Measurements from ENCODE around the gene CEP85. TPM values are rescaled to one million over a fixed set of nuclear protein-coding genes. Genes with fewer than 3 reads are reported as not detected.
A peak's percentile ranks its signal among the peaks of the same experiment; 100 is the strongest.

Gene CEP85
- total RNA-seq, 4 donors from 2014 or later: 8.6 to 73.8 (median 13.6) TPM

DNA sequence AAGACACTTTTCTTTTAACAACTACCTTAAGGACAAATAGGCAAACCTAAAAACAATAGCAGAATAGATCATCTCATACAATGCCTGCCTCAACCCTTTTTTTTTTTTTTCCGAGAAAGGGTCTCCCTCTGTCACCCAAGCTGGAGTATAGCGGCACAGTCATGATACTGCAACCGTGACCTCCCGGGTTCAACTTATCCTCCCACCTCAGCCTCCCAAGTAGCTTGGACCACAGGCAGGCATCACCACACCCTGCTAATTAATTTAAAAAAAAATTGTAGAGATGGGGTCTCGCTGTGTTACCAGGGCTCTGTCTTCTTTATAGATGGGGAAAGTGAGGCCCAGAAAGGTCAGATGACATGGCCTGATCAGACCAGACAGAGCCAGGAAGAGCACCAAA, 53.8 kb downstream of the CEP85 start:
- intact Hi-C loops (cut with DNase I; ENCODE audit: low total_unique reads) (no loop called here), in situ Hi-C loops (cut with MboI; ENCODE audit: low pct_ligation_motif_present in 1 of 4, low pct_unique_long_range_greater_than_20kb in 1 of 4, low sequenced_read_pairs in 3 of 4) (no loop called here)
- DNase-seq: no peak
- no peak for TF ChIP-seq POLR2A (IDR thresholded peaks at IDR 0.05)
- no peak for TF ChIP-seq POLR2AphosphoS5 (IDR thresholded peaks at IDR 0.05)
- no peak for TF ChIP-seq EP300 (IDR thresholded peaks at IDR 0.05; ENCODE audit: low read depth)
- TF ChIP-seq, protein P1, sequence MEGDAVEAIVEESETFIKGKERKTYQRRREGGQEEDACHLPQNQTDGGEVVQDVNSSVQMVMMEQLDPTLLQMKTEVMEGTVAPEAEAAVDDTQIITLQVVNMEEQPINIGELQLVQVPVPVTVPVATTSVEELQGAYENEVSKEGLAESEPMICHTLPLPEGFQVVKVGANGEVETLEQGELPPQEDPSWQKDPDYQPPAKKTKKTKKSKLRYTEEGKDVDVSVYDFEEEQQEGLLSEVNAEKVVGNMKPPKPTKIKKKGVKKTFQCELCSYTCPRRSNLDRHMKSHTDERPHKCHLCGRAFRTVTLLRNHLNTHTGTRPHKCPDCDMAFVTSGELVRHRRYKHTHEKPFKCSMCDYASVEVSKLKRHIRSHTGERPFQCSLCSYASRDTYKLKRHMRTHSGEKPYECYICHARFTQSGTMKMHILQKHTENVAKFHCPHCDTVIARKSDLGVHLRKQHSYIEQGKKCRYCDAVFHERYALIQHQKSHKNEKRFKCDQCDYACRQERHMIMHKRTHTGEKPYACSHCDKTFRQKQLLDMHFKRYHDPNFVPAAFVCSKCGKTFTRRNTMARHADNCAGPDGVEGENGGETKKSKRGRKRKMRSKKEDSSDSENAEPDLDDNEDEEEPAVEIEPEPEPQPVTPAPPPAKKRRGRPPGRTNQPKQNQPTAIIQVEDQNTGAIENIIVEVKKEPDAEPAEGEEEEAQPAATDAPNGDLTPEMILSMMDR (IDR thresholded peaks at IDR 0.05): no peak
- H3K9me3 ChIP-seq: no peaks in the 10 kb centered on the region
- WGBS, 2 donors (ENCODE audit: low coverage in 1 of 2): 80 to 89% methylated on average over 5 of the region's 5 CpGs
- H3K4me3 ChIP-seq: no peak overlapping the region
- peak overlapping the region; percentile 65 to 98 (median 86) for H3K27ac ChIP-seq
- H3K4me1 ChIP-seq: peaks cover 10 to 61% (median 33%) of the 10 kb centered on the region in 4 donors
- no peaks in the 10 kb centered on the region for H3K36me3 ChIP-seq
- no peaks in the 10 kb centered on the region for H3K27me3 ChIP-seq

DNA sequence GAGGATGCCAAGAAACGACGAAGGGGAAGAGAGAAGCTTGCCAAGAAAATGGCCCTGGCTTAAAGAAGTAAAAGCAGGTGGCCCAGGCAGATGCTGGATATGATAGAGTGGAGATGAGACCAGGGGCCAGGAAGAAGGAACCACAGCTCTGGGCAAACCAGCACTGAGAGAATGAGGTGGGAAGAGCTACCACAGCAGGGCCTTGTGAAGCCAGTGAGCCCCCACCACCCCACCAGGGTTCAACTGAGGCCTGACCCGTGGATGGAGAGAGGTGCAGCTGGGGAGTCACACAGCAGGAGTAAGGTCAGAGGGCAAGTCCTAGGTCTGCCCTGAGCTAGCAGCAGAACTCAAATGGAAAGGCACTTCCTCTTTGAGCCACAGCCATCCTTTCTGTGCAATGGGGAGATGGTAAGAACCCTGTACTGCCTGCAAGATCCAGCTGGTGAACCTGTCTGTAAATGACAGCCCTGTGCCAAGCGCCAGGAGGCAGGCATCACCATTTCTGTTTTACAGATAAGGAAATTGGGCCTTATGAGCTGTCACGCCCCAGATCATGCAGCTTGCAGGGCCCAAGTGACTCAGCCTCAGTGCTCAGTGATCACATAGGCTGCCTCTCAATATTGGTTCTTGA, 54.4 kb downstream of the CEP85 start:
- intact Hi-C loops (cut with DNase I; ENCODE audit: low total_unique reads): no loop called here
- Histone ChIP-seq H3K36me3 (no peaks in the 10 kb centered on the region), H3K27ac (peak overlapping the region; percentile 65 to 98 (median 86)), H3K27me3 (no peaks in the 10 kb centered on the region), H3K4me1 (peaks cover 10 to 61% (median 33%) of the 10 kb centered on the region in 4 donors), H3K9me3 (no peaks in the 10 kb centered on the region), H3K4me3 (no peak overlapping the region)
- peak; percentile 33 for DNase-seq
- in situ Hi-C loops (cut with MboI; ENCODE audit: low pct_ligation_motif_present in 1 of 4, low pct_unique_long_range_greater_than_20kb in 1 of 4, low sequenced_read_pairs in 3 of 4): no loop called here
- no peak for TF ChIP-seq POLR2AphosphoS5 (IDR thresholded peaks at IDR 0.05)
- TF ChIP-seq, protein P1 (IDR thresholded peaks at IDR 0.05): no peak
- TF ChIP-seq EP300 (IDR thresholded peaks at IDR 0.05; ENCODE audit: low read depth): no peak
- TF ChIP-seq POLR2A (IDR thresholded peaks at IDR 0.05): no peak
- 40 to 44% methylated on average over 2 to 5 of the region's 5 CpGs for WGBS, 2 donors (ENCODE audit: low coverage in 1 of 2)

DNA sequence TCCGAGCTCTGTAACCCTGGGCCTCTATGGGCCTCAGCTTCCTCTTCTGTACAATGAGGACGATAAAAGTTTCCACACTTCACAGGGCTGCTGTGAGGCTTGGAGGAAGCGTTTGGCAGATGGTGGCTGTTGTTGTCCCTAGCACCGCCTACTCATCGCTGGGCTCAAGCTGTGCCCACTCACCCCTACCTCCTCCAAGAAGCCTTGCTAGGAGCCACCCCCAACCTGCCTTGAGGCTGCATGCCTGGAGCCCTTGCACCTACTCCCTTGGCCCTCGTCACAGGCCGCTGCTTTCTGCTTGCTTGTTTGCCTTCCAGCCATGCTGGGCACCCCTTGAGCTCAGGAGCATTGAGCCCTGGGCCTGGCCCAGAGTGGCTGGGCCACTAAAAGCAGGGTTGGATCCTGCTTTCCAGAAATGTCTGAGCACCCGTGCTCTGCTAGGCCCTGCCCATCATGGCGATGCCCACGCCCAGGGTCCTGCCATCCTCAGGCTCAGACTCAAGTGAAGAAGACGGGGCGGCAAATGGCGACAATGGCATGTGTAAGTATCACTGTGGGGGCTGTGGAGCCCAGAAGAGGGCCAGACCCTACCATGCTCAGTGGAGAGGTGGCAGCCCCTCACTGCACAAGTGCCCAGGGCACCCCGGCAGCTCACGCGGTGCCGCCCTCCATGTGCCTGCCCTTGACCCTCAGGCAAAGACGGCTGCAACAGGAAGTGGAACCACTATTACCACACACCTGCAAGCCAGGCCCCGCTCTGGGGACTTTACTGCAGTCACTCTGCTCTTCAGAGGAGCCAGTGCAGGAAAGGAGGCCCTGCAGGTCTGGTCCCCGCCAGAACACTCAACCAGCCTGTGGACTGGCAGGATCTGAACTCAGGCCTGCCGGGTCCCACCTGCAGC, 55.4 kb downstream of the CEP85 start:
- DNase-seq: peak; percentile 65
- Histone ChIP-seq H3K9me3 (no peaks in the 10 kb centered on the region), H3K27me3 (no peaks in the 10 kb centered on the region), H3K4me3 (no peak overlapping the region), H3K4me1 (peaks cover 6 to 57% (median 29%) of the 10 kb centered on the region in 4 donors), H3K27ac (peak overlapping the region; percentile 65 to 98 (median 86)), H3K36me3 (no peaks in the 10 kb centered on the region)
- no peak for TF ChIP-seq EP300 (IDR thresholded peaks at IDR 0.05; ENCODE audit: low read depth)
- TF ChIP-seq POLR2AphosphoS5 (IDR thresholded peaks at IDR 0.05): no peak
- TF ChIP-seq, protein P1 (IDR thresholded peaks at IDR 0.05): no peak
- TF ChIP-seq POLR2A (IDR thresholded peaks at IDR 0.05): no peak
- 81% methylated on average over 13 of the region's 21 CpGs; no CpG with 5 or more reads in 1 of the 2 donors for WGBS, 2 donors (ENCODE audit: low coverage in 1 of 2)
- in situ Hi-C loops (cut with MboI; ENCODE audit: low pct_ligation_motif_present in 1 of 4, low pct_unique_long_range_greater_than_20kb in 1 of 4, low sequenced_read_pairs in 3 of 4) (no loop called here), intact Hi-C loops (cut with DNase I; ENCODE audit: low total_unique reads) (no loop called here)

DNA sequence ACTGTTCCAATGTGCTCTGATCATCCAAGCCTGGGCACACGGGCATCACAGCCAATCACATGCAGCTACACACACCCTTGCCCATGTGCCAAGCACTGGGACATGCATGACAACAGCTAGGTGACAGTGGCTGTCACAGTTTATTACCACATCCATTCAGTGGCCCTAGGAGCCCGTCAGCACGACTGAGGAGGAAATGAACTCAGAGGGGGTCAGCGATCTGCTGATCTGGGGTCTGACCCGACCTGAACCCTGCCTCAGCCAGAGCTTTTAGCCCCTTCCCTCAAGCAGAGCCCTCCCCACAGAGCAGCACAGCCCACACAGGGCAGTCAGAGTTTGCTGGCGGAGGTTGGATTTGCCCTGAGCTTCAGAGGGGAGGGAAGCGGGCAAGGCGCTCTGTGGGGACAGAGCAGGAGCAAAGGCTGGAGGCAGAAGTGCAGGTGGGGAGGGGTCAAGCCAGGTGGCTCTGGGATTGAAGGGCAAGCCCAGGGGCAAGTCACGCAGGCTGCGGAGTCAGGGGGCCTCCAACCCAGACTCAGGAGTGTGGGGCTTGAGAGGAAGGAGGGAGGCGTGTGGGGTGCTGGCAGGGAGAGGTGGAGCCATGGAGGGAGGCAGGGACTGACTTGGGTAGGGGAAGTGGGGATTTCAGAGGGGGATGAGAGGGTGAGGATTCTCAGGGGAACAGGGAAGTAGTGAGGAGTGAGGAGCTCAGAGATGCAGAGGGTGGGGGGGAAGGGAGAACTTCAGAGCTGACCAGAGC, 56.3 kb downstream of the CEP85 start:
- TF ChIP-seq POLR2AphosphoS5 (IDR thresholded peaks at IDR 0.05) (no peak), EP300 (IDR thresholded peaks at IDR 0.05; ENCODE audit: low read depth) (no peak), POLR2A (IDR thresholded peaks at IDR 0.05) (no peak)
- TF ChIP-seq, protein P1 (IDR thresholded peaks at IDR 0.05): no peak
- H3K27ac ChIP-seq: peak overlapping the region; percentile 65 to 98 (median 86)
- 70 to 100% methylated on average over 2 to 11 of the region's 11 CpGs for WGBS, 2 donors (ENCODE audit: low coverage in 1 of 2)
- in situ Hi-C loops (cut with MboI; ENCODE audit: low pct_ligation_motif_present in 1 of 4, low pct_unique_long_range_greater_than_20kb in 1 of 4, low sequenced_read_pairs in 3 of 4) (no loop called here), intact Hi-C loops (cut with DNase I; ENCODE audit: low total_unique reads) (no loop called here)
- peak; percentile 15 for DNase-seq
- H3K4me1 ChIP-seq: peaks cover 0 to 48% (median 20%) of the 10 kb centered on the region in 4 donors
- H3K36me3 ChIP-seq: no peaks in the 10 kb centered on the region
- no peak overlapping the region for H3K4me3 ChIP-seq
- no peaks in the 10 kb centered on the region for H3K27me3 ChIP-seq
- H3K9me3 ChIP-seq: no peaks in the 10 kb centered on the region
